ENCODE measurements around the gene HCN4.

DNA sequence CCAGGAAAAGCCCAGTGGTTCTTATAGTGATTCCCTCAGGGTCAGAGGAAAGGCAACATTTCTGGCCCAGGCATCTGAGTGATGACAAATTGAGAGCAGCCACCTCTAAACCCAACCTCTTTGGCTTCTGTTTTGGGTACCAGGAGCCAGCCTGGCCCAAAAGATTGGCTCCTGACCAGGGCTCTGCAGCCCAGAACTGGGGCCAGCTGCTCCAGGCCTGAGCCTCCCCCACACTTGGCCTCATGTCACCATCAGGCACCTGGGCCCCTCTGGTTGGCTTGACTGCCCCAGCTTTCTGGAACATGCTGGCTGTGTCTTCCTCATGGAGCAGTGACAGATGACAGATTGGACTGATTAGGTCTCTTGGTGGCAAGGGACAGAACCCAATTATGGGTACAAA, 26.0 kb upstream of the HCN4 start:
- TF ChIP-seq, protein P1, sequence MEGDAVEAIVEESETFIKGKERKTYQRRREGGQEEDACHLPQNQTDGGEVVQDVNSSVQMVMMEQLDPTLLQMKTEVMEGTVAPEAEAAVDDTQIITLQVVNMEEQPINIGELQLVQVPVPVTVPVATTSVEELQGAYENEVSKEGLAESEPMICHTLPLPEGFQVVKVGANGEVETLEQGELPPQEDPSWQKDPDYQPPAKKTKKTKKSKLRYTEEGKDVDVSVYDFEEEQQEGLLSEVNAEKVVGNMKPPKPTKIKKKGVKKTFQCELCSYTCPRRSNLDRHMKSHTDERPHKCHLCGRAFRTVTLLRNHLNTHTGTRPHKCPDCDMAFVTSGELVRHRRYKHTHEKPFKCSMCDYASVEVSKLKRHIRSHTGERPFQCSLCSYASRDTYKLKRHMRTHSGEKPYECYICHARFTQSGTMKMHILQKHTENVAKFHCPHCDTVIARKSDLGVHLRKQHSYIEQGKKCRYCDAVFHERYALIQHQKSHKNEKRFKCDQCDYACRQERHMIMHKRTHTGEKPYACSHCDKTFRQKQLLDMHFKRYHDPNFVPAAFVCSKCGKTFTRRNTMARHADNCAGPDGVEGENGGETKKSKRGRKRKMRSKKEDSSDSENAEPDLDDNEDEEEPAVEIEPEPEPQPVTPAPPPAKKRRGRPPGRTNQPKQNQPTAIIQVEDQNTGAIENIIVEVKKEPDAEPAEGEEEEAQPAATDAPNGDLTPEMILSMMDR (IDR thresholded peaks at IDR 0.05), result no peak
- no peak for TF ChIP-seq ZFX (IDR thresholded peaks at IDR 0.05; ENCODE audit: borderline replicate concordance)
